ENCODE results near the gene RHEX. TPM values are rescaled to one million over a fixed set of nuclear protein-coding genes. Genes with fewer than 3 reads are reported as not detected.

Gene RHEX
- polyA plus RNA-seq, 3 donors, result not detected

- peaks cover 16% of the 10 kb centered on the region in 2 donors for H3K4me1 ChIP-seq (ENCODE audit: control insufficient read depth in 1 of 2, insufficient read depth in 2 of 2, low read length in 2 of 2)
- TF ChIP-seq, protein P1, sequence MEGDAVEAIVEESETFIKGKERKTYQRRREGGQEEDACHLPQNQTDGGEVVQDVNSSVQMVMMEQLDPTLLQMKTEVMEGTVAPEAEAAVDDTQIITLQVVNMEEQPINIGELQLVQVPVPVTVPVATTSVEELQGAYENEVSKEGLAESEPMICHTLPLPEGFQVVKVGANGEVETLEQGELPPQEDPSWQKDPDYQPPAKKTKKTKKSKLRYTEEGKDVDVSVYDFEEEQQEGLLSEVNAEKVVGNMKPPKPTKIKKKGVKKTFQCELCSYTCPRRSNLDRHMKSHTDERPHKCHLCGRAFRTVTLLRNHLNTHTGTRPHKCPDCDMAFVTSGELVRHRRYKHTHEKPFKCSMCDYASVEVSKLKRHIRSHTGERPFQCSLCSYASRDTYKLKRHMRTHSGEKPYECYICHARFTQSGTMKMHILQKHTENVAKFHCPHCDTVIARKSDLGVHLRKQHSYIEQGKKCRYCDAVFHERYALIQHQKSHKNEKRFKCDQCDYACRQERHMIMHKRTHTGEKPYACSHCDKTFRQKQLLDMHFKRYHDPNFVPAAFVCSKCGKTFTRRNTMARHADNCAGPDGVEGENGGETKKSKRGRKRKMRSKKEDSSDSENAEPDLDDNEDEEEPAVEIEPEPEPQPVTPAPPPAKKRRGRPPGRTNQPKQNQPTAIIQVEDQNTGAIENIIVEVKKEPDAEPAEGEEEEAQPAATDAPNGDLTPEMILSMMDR (IDR thresholded peaks at IDR 0.05), result no peak
- Mint-ChIP-seq H3K27ac (no peak overlapping the region), H3K9me3 (no peaks in the 10 kb centered on the region), H3K4me1 (peaks cover 23% of the 10 kb centered on the region), H3K4me3 (no peak overlapping the region), H3K27me3 (ENCODE audit: low read depth in 3 of 3) (peaks cover 0 to 5% (median 4%) of the 10 kb centered on the region in 3 donors), H3K36me3 (no peaks in the 10 kb centered on the region)
- H3K36me3 ChIP-seq (replicated peaks in 1 of 2; ENCODE audit: control insufficient read depth in 1 of 2, insufficient read depth in 2 of 2, low read length in 2 of 2), result no peaks in the 10 kb centered on the region
- H3K27ac ChIP-seq (ENCODE audit: low read depth in 1 of 2, low read length in 2 of 2), result no peak overlapping the region
- no peak overlapping the region for H3K4me3 ChIP-seq (replicated peaks in 1 of 3; ENCODE audit: low read depth in 2 of 3, low read length in 3 of 3)
- intact Hi-C loops (cut with micrococcal nuclease), result loop anchor here (2.0 to 5.0 kb wide), 4 partner anchors 75 to 315 kb away; no protein-coding TSS in a partner anchor
- H3K79me2 ChIP-seq (ENCODE audit: insufficient read depth, low read length), result no peaks in the 10 kb centered on the region
- no peaks in the 10 kb centered on the region for H3K27me3 ChIP-seq (ENCODE audit: control insufficient read depth in 2 of 2, insufficient read depth in 2 of 2, low read length in 2 of 2)
- no peaks in the 10 kb centered on the region for H3K9me3 ChIP-seq (replicated peaks in 1 of 2; ENCODE audit: control insufficient read depth in 1 of 2, insufficient read depth in 1 of 2, low read length in 2 of 2)
- WGBS (ENCODE audit: insufficient coverage), result 97% methylated on average over 6 of the region's 7 CpGs
- H2AFZ ChIP-seq (ENCODE audit: insufficient read depth, low read depth, low read length, poor library complexity, severe bottlenecking), result no peak overlapping the region
- no peak overlapping the region for H3K9ac ChIP-seq (ENCODE audit: insufficient read depth, low read length, poor library complexity, severe bottlenecking)
- no peak for DNase-seq
- no peak overlapping the region for H3K4me2 ChIP-seq (replicated peaks; ENCODE audit: extremely low read depth, low read length, poor library complexity, severe bottlenecking)
- no peaks in the 10 kb centered on the region for H4K20me1 ChIP-seq (ENCODE audit: insufficient read depth, low read length)
These were observed 54.2 kb downstream of the RHEX start for GRCh38 chr1:206107168-206107544.

DNA sequence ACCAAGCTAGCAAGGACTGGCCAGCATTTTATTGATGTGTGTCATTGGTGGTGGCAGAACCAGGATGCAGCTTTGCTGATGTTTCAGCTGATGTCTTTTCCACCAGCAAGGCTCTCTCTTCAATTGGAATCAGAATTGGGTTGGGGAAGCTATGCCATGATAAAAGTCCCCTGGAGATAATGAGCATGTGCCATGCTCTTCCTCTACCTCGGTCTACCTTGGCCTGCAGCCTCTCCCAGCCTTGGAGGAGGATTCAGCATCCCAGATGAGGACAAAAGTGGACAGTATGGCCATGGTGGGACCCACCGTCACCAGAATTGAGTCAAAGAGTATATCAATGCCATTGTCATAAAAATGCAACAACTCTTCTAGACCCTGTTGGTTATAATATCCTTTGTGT lies 55.7 kb downstream of the RHEX start:
- Histone ChIP-seq H3K4me1 (ENCODE audit: control insufficient read depth in 1 of 2, insufficient read depth in 2 of 2, low read length in 2 of 2) (peaks cover under 1 to 3% of the 10 kb centered on the region in 2 donors), H3K36me3 (replicated peaks in 1 of 2; ENCODE audit: control insufficient read depth in 1 of 2, insufficient read depth in 2 of 2, low read length in 2 of 2) (no peaks in the 10 kb centered on the region), H3K4me3 (replicated peaks in 1 of 3; ENCODE audit: low read depth in 2 of 3, low read length in 3 of 3) (no peak overlapping the region), H3K4me2 (replicated peaks; ENCODE audit: extremely low read depth, low read length, poor library complexity, severe bottlenecking) (no peak overlapping the region), H3K27ac (ENCODE audit: low read depth in 1 of 2, low read length in 2 of 2) (no peak overlapping the region), H3K79me2 (ENCODE audit: insufficient read depth, low read length) (no peaks in the 10 kb centered on the region), H3K27me3 (ENCODE audit: control insufficient read depth in 2 of 2, insufficient read depth in 2 of 2, low read length in 2 of 2) (no peaks in the 10 kb centered on the region), H3K9me3 (replicated peaks in 1 of 2; ENCODE audit: control insufficient read depth in 1 of 2, insufficient read depth in 1 of 2, low read length in 2 of 2) (no peaks in the 10 kb centered on the region), H3K9ac (ENCODE audit: insufficient read depth, low read length, poor library complexity, severe bottlenecking) (no peak overlapping the region), H4K20me1 (ENCODE audit: insufficient read depth, low read length) (no peaks in the 10 kb centered on the region), H2AFZ (ENCODE audit: insufficient read depth, low read depth, low read length, poor library complexity, severe bottlenecking) (no peak overlapping the region)
- intact Hi-C loops (cut with micrococcal nuclease), result loop anchor here (2.0 to 5.0 kb wide), 3 partner anchors 76 to 316 kb away; no protein-coding TSS in a partner anchor
- TF ChIP-seq, protein P1 (IDR thresholded peaks at IDR 0.05), result no peak
- no peak overlapping the region for H3K4me3 Mint-ChIP-seq
- peaks cover 9% of the 10 kb centered on the region for H3K4me1 Mint-ChIP-seq
- H3K27ac Mint-ChIP-seq, result no peak overlapping the region
- DNase-seq, result no peak
- no peaks in the 10 kb centered on the region for H3K9me3 Mint-ChIP-seq
- no peaks in the 10 kb centered on the region for H3K36me3 Mint-ChIP-seq
- peaks cover 0 to 8% (median 5%) of the 10 kb centered on the region in 3 donors for H3K27me3 Mint-ChIP-seq (ENCODE audit: low read depth in 3 of 3)
- WGBS (ENCODE audit: insufficient coverage), result 100% methylated on average over 1 of the region's 2 CpGs
